Measurements from ENCODE around the gene KCNQ1.

Gene KCNQ1

GRCh38 chr11:2534957-2535672 is 90.3 kb downstream of the KCNQ1 start:
- no peak for DNase-seq (ENCODE audit: low spot score)

GRCh38 chr11:2535673-2536439 is 91.0 kb downstream of the KCNQ1 start:
- DNase-seq (ENCODE audit: low spot score): no peak

GRCh38 chr11:2536440-2536989 is 91.7 kb downstream of the KCNQ1 start:
- DNase-seq (ENCODE audit: low spot score): no peak

- no peak for DNase-seq (ENCODE audit: low spot score)
Observed at GRCh38 chr11:2537010-2537705, 92.3 kb downstream of the KCNQ1 start.

- no peak for DNase-seq (ENCODE audit: low spot score)
Observed at GRCh38 chr11:2537896-2538724, 93.3 kb downstream of the KCNQ1 start.

- no peak for DNase-seq (ENCODE audit: low spot score)
Observed at GRCh38 chr11:2538951-2539350, 94.1 kb downstream of the KCNQ1 start.

GRCh38 chr11:2539371-2540222 is 94.8 kb downstream of the KCNQ1 start:
- DNase-seq (ENCODE audit: low spot score): no peak

GRCh38 chr11:2540223-2540991 is 95.6 kb downstream of the KCNQ1 start:
- no peak for DNase-seq (ENCODE audit: low spot score)

- DNase-seq (ENCODE audit: low spot score): no peak
Observed at GRCh38 chr11:2540992-2541680, 96.3 kb downstream of the KCNQ1 start.

GRCh38 chr11:2541881-2542361 is 97.1 kb downstream of the KCNQ1 start:
- no peak for DNase-seq (ENCODE audit: low spot score)

GRCh38 chr11:2542406-2542805 is 97.6 kb downstream of the KCNQ1 start:
- DNase-seq (ENCODE audit: low spot score): no peak

GRCh38 chr11:2547806-2548205 is 103.0 kb downstream of the KCNQ1 start:
- DNase-seq (ENCODE audit: low spot score): no peak

- DNase-seq (ENCODE audit: low spot score): no peak
Observed at GRCh38 chr11:2548596-2548995, 103.8 kb downstream of the KCNQ1 start.

GRCh38 chr11:2549080-2549479 is 104.3 kb downstream of the KCNQ1 start:
- DNase-seq (ENCODE audit: low spot score): no peak

- no peak for DNase-seq (ENCODE audit: low spot score)
Observed at GRCh38 chr11:2549491-2549875, 104.7 kb downstream of the KCNQ1 start.

- no peak for DNase-seq (ENCODE audit: low spot score)
Observed at GRCh38 chr11:2549876-2550605, 105.2 kb downstream of the KCNQ1 start.

- no peak for DNase-seq (ENCODE audit: low spot score)
Observed at GRCh38 chr11:2550606-2550970, 105.8 kb downstream of the KCNQ1 start.

GRCh38 chr11:2551131-2551530 is 106.3 kb downstream of the KCNQ1 start:
- no peak for DNase-seq (ENCODE audit: low spot score)

GRCh38 chr11:2552210-2552609 is 107.4 kb downstream of the KCNQ1 start:
- no peak for DNase-seq (ENCODE audit: low spot score)

Measured in kidney capillary endothelial cell (primary cell).